GM19240 (cell line): ENCODE measurements around the gene GAP43.
"Not testable (repeated sequence)": the region's sequence is repeated elsewhere in the genome, so short reads cannot be mapped to it uniquely, and the experiment has no call there.

Experiments used
- DNase-seq: peaks from one replicate; pipeline ENCODE4 v3.0.0; 2011; ENCODE audit warnings: low spot score; ENCODE audit not compliant: insufficient read length

Gene GAP43

GRCh38 chr3:115697263-115698053, 74.1 kb downstream of the GAP43 start:
- DNase-seq: no peak

GRCh38 chr3:115698851-115699591, 75.7 kb downstream of the GAP43 start:
- DNase-seq: no peak

GRCh38 chr3:115699706-115700105, 76.4 kb downstream of the GAP43 start:
- no peak for DNase-seq

- DNase-seq: no peak
Observed at GRCh38 chr3:115702598-115702997, 79.3 kb downstream of the GAP43 start.

GRCh38 chr3:115704661-115705338, 81.5 kb downstream of the GAP43 start:
- DNase-seq: no peak

- no peak for DNase-seq
Observed at GRCh38 chr3:115706311-115706829, 83.1 kb downstream of the GAP43 start.

- no peak for DNase-seq
Observed at GRCh38 chr3:115708540-115708939, 85.2 kb downstream of the GAP43 start.

GRCh38 chr3:115709093-115709492, 85.8 kb downstream of the GAP43 start:
- DNase-seq: no peak

- no peak for DNase-seq
Observed at GRCh38 chr3:115709931-115710330, 86.6 kb downstream of the GAP43 start.

- DNase-seq: no peak
Observed at GRCh38 chr3:115710799-115711198, 87.5 kb downstream of the GAP43 start.

GRCh38 chr3:115712871-115713270, 89.6 kb downstream of the GAP43 start:
- no peak for DNase-seq

- DNase-seq: no peak
Observed at GRCh38 chr3:115713284-115713683, 90.0 kb downstream of the GAP43 start.

- DNase-seq: no peak
Observed at GRCh38 chr3:115715241-115715745, 92.0 kb downstream of the GAP43 start.

- no peak for DNase-seq
Observed at GRCh38 chr3:115720983-115721382, 97.7 kb downstream of the GAP43 start.

- DNase-seq: no peak
Observed at GRCh38 chr3:115725800-115726199, 102.5 kb downstream of the GAP43 start.

- DNase-seq: no peak
Observed at GRCh38 chr3:115727135-115727534, 103.8 kb downstream of the GAP43 start.

GRCh38 chr3:115728013-115728412, 104.7 kb downstream of the GAP43 start:
- no peak for DNase-seq

GRCh38 chr3:115736341-115736740, 113.0 kb downstream of the GAP43 start:
- not testable (repeated sequence) for DNase-seq

GRCh38 chr3:115741650-115742049, 118.3 kb downstream of the GAP43 start:
- no peak for DNase-seq

- not testable (repeated sequence) for DNase-seq
Observed at GRCh38 chr3:115744516-115744915, 121.2 kb downstream of the GAP43 start.

- not testable (repeated sequence) for DNase-seq
Observed at GRCh38 chr3:115752978-115753377, 129.7 kb downstream of the GAP43 start.
